HL-60 (cell line): ENCODE data around the gene HCLS1.

Experiments
- DNase-seq, 2 experiments: peaks; one replicate each; pipeline ENCODE4 v3.0.0-alpha.2; 2010 to 2020; ENCODE audit warnings: low read depth in 1 of 2, low spot score in 1 of 2
- H3K27ac ChIP-seq: fragments of 250-450 bp; sonication (Bioruptor Pico); replicated peaks from 2 replicates; pipeline ENCODE4 v1.5.1; 2020; ENCODE audit warnings: mild to moderate bottlenecking, moderate library complexity
- H3K27me3 ChIP-seq: fragments of 250-450 bp; sonication (Bioruptor Pico); 2 replicates; pipeline ENCODE4 v1.5.1; 2021; ENCODE audit warnings: mild to moderate bottlenecking, moderate library complexity; ENCODE audit not compliant: insufficient read depth, poor library complexity, severe bottlenecking
- H3K4me3 ChIP-seq: replicated peaks from 2 replicates; pipeline ENCODE4 v1.5.1; 2011; ENCODE audit warnings: mild to moderate bottlenecking, control low read depth, low read length; ENCODE audit not compliant: insufficient read depth
- GABPA ChIP-seq: IDR thresholded peaks from 2 replicates; pipeline ENCODE4 v1.6.1; 2012; ENCODE audit warnings: low read depth
- POLR2AphosphoS5 ChIP-seq: IDR thresholded peaks from 2 replicates; pipeline ENCODE4 v1.6.1; 2012; ENCODE audit warnings: low read depth
- REST ChIP-seq: IDR thresholded peaks from 2 replicates; pipeline ENCODE4 v1.6.1; 2012; ENCODE audit warnings: low read depth; ENCODE audit not compliant: insufficient replicate concordance
- SPI1 ChIP-seq: IDR thresholded peaks from 2 replicates; pipeline ENCODE4 v1.6.1; 2012; ENCODE audit warnings: low read depth, mild to moderate bottlenecking, borderline replicate concordance
- TF ChIP-seq, protein P1 (sequence below): IDR thresholded peaks from one replicate; pipeline ENCODE4 v1.5.1; 2011; ENCODE audit warnings: low read length, control low read depth, inconsistent platforms; ENCODE audit not compliant: insufficient read depth

HCLS1 gene

GRCh38 chr3:121654493-121655385, 6.0 kb downstream of the HCLS1 start:
- no peaks in the 10 kb centered on the region for H3K27me3 ChIP-seq
- H3K4me3 ChIP-seq, result no peak overlapping the region
- no peak for DNase-seq
- H3K27ac ChIP-seq, result peak overlapping the region; percentile 22
- TF ChIP-seq POLR2AphosphoS5 (no peak), SPI1 (peak; percentile 52; the same call in 1 of the 2 replicates), REST (no peak)

DNA sequence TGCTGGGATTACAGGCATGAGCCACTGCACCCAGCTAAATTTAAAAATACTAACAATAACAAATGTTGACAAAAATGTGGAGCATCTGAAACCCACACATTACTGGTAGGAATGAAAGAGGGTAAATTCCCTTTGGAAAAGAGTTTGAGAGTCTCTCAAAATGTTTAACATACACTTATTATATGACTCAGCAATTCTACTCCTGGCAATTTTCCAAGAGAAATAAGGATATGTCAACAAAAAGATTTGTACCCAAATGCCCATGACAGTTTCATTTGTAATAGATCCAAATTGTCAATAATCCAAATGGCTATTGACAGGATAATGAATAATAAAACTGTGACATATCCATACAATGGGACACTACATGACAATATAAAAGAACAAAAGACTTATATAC, 9.0 kb downstream of the HCLS1 start:
- no peak for DNase-seq
- H3K27ac ChIP-seq, result no peak overlapping the region
- TF ChIP-seq REST, result no peak
- TF ChIP-seq, protein P1, sequence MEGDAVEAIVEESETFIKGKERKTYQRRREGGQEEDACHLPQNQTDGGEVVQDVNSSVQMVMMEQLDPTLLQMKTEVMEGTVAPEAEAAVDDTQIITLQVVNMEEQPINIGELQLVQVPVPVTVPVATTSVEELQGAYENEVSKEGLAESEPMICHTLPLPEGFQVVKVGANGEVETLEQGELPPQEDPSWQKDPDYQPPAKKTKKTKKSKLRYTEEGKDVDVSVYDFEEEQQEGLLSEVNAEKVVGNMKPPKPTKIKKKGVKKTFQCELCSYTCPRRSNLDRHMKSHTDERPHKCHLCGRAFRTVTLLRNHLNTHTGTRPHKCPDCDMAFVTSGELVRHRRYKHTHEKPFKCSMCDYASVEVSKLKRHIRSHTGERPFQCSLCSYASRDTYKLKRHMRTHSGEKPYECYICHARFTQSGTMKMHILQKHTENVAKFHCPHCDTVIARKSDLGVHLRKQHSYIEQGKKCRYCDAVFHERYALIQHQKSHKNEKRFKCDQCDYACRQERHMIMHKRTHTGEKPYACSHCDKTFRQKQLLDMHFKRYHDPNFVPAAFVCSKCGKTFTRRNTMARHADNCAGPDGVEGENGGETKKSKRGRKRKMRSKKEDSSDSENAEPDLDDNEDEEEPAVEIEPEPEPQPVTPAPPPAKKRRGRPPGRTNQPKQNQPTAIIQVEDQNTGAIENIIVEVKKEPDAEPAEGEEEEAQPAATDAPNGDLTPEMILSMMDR, result no peak
- no peak for TF ChIP-seq GABPA
- no peak for TF ChIP-seq POLR2AphosphoS5
- TF ChIP-seq SPI1, result no peak

DNA sequence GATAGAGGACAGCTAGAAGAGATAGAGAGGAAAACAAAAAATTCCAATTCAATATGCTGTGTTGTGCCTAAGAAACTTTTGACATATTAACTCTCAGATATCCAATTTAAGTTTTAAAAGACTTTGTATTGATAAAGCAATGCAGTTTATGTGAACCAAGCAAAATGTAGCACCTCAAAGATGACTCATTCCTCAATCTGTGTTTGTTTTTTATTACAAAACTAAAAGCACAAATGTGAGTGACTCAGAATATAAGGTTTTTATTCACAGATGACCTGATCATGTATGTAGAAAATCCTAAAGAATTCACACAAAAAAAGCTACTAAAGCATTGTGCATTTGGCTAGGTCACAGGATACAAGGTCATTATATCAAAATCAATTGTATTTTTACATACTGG, 11.1 kb downstream of the HCLS1 start:
- DNase-seq, result no peak
- H3K27me3 ChIP-seq, result no peaks in the 10 kb centered on the region
- no peak overlapping the region for H3K27ac ChIP-seq
- H3K4me3 ChIP-seq, result no peak overlapping the region
- TF ChIP-seq, protein P1, result no peak
- TF ChIP-seq POLR2AphosphoS5, result no peak
- no peak for TF ChIP-seq SPI1
- TF ChIP-seq REST, result no peak
- no peak for TF ChIP-seq GABPA

More for the DNA sequence above, 9.0 kb downstream of the HCLS1 start:
- Histone ChIP-seq H3K27me3 (no peaks in the 10 kb centered on the region), H3K4me3 (no peak overlapping the region)
